ENCODE results near the gene SAMD5. TPM values are rescaled to one million over a fixed set of nuclear protein-coding genes. Genes with fewer than 3 reads are reported as not detected.

SAMD5 gene
- total and polyA plus RNA-seq, 2 of the 8 experiments (the other 6 are each of a cell fraction or from before 2014, with no cell fraction given), result 0.02 to 0.04 TPM

DNA sequence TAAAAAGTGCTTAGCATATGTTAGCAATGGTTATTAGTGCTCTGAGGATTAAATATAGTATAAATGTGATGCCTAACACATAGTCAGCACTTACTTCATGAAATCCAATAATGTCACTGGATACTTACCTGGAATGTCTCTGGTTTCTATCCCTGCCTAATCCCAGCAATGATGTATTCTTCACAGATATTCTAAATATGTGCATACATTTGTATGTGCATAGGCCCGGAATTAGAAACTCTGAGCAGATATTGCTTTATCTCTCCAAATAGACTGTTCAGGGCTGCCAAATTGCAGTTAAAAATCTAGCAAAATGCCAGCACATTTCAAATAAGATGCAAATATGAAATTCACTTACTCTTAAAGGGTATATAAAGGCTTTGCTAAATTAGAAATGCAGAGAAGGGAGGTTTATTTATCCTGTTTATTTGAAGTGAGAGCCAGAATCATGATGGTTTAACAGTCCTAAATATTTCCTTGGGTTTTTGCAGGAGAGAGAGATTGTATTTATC lies 81.3 kb downstream of the SAMD5 start:
- FAIRE-seq, result no peak
- Histone ChIP-seq H2BK120ac (replicated peaks; ENCODE audit: low read depth, low read length) (no peak overlapping the region), H3K4me2 (ENCODE audit: insufficient read depth in 1 of 2, low read depth in 2 of 2, low read length in 2 of 2) (no peak overlapping the region), H2BK12ac (ENCODE audit: low read depth, low read length) (no peak overlapping the region), H3K9me3 (ENCODE audit: insufficient read depth in 2 of 2, low read depth in 1 of 2, low read length in 1 of 2) (no peaks in the 10 kb centered on the region), H3K4me3 (ENCODE audit: extremely low read depth in 1 of 4, insufficient read depth in 2 of 4, low read depth in 3 of 4, low read length in 4 of 4) (no peak overlapping the region), H4K5ac (ENCODE audit: insufficient read length, low read depth, low read length) (no peak overlapping the region), H2BK5ac (ENCODE audit: low read depth, low read length) (no peak overlapping the region), H4K91ac (replicated peaks; ENCODE audit: insufficient read length, low read length) (no peak overlapping the region), H3K27me3 (replicated peaks in 1 of 4; ENCODE audit: control insufficient read depth in 3 of 4, extremely low read depth in 1 of 4, insufficient read depth in 3 of 4, low read length in 3 of 4) (no peaks in the 10 kb centered on the region), H2BK15ac (ENCODE audit: low read length) (no peak overlapping the region), H2AK5ac (ENCODE audit: low read depth, low read length) (no peak overlapping the region), H3K36me3 (ENCODE audit: control insufficient read depth in 2 of 4, insufficient read depth in 4 of 4, low read length in 3 of 4) (no peaks in the 10 kb centered on the region), H2BK20ac (ENCODE audit: low read length) (no peak overlapping the region), H3K79me2 (ENCODE audit: control insufficient read depth in 1 of 2, insufficient read depth in 2 of 2, low read length in 2 of 2) (no peaks in the 10 kb centered on the region), H3K18ac (ENCODE audit: extremely low read depth, low read length) (no peak overlapping the region), H4K20me1 (replicated peaks in 1 of 2; ENCODE audit: control insufficient read depth in 1 of 2, insufficient read depth in 2 of 2, low read length in 2 of 2) (no peaks in the 10 kb centered on the region), H3K27ac (ENCODE audit: low read depth, low read length) (no peak overlapping the region), H3K9ac (replicated peaks in 1 of 4; ENCODE audit: extremely low read depth in 1 of 4, low read depth in 3 of 4, low read length in 3 of 4) (no peak overlapping the region), H3K23me2 (ENCODE audit: low read depth, low read length) (peaks cover 1% of the 10 kb centered on the region; the same call in 1 of the 2 replicates), H3K14ac (ENCODE audit: insufficient read length) (no peak overlapping the region), H3K79me1 (ENCODE audit: low read depth, low read length) (no peaks in the 10 kb centered on the region; the same call in 1 of the 2 replicates), H3K4me1 (replicated peaks in 1 of 4; ENCODE audit: control insufficient read depth in 3 of 4, insufficient read depth in 4 of 4, low read length in 3 of 4) (no peaks in the 10 kb centered on the region), H4K8ac (ENCODE audit: extremely low read depth, insufficient read depth, low read length) (no peak overlapping the region), H3K23ac (ENCODE audit: insufficient read length) (no peak overlapping the region), H3K4ac (replicated peaks; ENCODE audit: insufficient read length, low read depth, low read length) (no peak overlapping the region), H3K56ac (replicated peaks; ENCODE audit: insufficient read length, low read depth, low read length) (no peak overlapping the region), H2AFZ (ENCODE audit: low read length) (no peak overlapping the region)
- POLR2A ChIA-PET (ENCODE audit: partially characterized antibody), result no interaction called here
- DNase-seq (ENCODE audit: low read depth in 1 of 2, low spot score in 2 of 2), result no peak
- 60% methylated on average over 1 of the region's 1 CpG; no CpG with 5 or more reads in 1 of the 2 experiments for whole genome bisulfite sequencing, 2 experiments (ENCODE audit: extremely low coverage in 1 of 2, insufficient coverage in 1 of 2, insufficient read length in 1 of 2, insufficient replicate concordance in 2 of 2, low coverage in 1 of 2, low lambda C conversion rate in 2 of 2, missing lambda C conversion rate in 1 of 2)
- TF ChIP-seq JUN (IDR thresholded peaks at IDR 0.05; ENCODE audit: low read depth, low read length) (no peak), SP1 (IDR thresholded peaks at IDR 0.05; ENCODE audit: low read depth, low read length) (no peak), CHD1 (IDR thresholded peaks at IDR 0.05; ENCODE audit: low read depth, low read length) (no peak), YY1 (IDR thresholded peaks at IDR 0.05; ENCODE audit: low read depth, low read length) (no peak), GTF2F1 (IDR thresholded peaks at IDR 0.05; ENCODE audit: borderline replicate concordance, low read depth, low read length) (no peak), RXRA (IDR thresholded peaks at IDR 0.05; ENCODE audit: insufficient read depth, low read depth, low read length) (no peak), EP300 (IDR thresholded peaks at IDR 0.05; ENCODE audit: borderline replicate concordance in 1 of 2, low read depth in 2 of 2, low read length in 2 of 2) (no peak), CEBPB (IDR thresholded peaks at IDR 0.05; ENCODE audit: low read depth, low read length) (no peak), BRCA1 (IDR thresholded peaks at IDR 0.05; ENCODE audit: low read depth, low read length) (no peak), NRF1 (IDR thresholded peaks at IDR 0.05; ENCODE audit: low read depth, low read length) (no peak), JUND (IDR thresholded peaks at IDR 0.05; ENCODE audit: low read length) (no peak), SUZ12 (IDR thresholded peaks at IDR 0.05; ENCODE audit: low read length) (no peak)
- TF ChIP-seq, protein P1, sequence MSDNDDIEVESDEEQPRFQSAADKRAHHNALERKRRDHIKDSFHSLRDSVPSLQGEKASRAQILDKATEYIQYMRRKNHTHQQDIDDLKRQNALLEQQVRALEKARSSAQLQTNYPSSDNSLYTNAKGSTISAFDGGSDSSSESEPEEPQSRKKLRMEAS (IDR thresholded peaks at IDR 0.05), result no peak
- CTCF ChIA-PET (ENCODE audit: partially characterized antibody), result interaction anchor here (0.6 kb wide), 1 partner anchor 73 kb away, joined by 3 read pairs; no protein-coding TSS in a partner anchor

Data from H1 (cell line).